HG03439 (cell line): ENCODE data around the gene CIB4.

Experiments used
- ATAC-seq: cut with Tn5 transposase; IDR thresholded peaks from one replicate; pipeline ENCODE4 v1.9.1; 2021; ENCODE audit warnings: mild to moderate bottlenecking, moderate library complexity; ENCODE audit not compliant: unreplicated experiment

Gene CIB4

GRCh38 chr2:26533661-26534060 lies 107.5 kb downstream of the CIB4 start:
- ATAC-seq, result no peak

- ATAC-seq, result no peak
Observed at GRCh38 chr2:26532301-26533250, 108.6 kb downstream of the CIB4 start.
